ENCODE data around the gene RYK.
"Not testable (repeated sequence)": the region's sequence is repeated elsewhere in the genome, so short reads cannot be mapped to it uniquely, and the experiment has no call there.

RYK gene

DNA sequence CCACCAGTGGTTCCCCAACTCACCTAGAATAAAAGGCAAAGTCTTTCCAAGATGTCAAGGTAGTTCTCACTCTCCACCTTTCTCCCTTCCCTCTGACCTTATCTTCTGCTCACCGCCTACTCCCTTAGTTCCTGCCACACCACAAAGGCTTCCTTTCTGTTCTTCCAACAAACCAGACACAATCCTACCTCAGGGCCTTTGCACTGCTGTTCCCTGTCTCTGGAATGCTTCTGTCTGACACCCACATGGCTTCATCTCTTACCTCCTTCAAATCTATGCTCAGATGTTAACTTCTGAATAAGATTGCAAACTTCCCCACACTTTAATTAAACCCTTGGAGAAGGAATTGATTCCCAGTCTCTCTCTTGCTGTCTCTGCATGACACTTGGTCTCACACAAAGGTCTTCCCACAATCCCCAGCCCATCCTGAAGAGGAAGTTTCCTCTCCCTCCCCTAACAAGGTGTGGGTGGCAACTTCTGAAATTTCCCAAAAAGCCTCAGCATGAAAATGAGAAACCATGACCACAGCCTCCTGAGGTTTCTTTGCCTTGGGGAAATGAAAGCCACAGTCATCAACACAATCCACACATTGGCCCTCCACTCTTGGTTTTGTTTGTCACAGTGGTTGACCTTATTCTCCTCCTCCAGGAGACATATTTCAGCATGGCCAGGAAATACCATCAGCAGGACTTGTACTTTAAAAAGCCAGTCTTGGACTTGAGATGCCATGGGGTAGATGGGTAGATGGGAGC lies 3.0 kb upstream of the RYK start:
- DNase-seq: no peak

DNA sequence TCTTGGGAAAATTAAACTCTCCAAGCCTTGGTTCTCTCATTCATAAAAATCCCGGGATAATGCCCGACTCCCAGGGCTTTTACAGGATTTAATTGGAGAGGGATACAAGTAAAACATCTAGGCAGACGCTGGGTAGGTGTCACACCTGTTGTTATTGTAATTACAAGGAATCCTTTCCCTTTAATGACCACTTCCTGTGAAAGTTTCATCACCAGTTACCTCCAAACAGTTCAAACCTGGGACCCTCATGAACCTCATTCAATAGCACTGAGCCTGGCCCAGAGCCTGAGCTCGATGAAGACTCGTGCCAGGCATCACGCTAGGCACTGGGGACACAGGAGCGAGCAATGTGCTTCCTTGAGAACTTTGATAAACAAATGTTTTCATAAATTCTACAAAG lies 2.1 kb upstream of the RYK start:
- DNase-seq: peak; percentile 75

DNA sequence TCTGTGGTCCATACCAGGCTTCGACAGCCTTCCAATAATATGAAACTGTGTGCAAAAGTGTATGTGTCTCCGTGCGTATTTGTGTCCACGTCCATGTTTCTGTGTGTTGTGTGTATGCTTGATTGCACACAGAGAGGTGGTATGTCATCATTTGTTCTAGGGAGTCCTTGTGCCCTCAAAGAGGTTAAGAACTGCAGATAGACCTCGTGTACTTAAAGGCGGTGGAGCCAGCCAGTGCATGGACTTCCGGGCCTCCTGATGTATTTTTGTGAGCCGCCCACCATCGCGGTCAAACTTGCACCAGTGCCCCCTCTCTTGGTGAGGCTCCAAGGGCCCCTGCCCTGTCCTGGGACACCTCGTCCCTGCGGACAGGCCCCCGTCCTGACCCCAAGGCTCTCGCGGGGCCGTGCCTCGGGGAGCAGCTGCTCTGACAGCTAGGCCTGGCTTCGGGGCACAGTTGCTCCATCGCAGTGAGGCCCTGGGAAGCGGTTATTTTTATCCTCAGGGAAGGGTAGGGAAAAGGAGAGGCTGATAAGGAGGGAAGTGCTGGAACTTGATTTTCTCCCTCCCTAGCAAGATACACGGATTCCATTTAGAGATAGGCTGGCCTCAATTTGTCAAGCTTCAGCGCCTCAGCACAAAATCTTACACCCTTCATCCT lies 1.2 kb upstream of the RYK start:
- no peak for DNase-seq

DNA sequence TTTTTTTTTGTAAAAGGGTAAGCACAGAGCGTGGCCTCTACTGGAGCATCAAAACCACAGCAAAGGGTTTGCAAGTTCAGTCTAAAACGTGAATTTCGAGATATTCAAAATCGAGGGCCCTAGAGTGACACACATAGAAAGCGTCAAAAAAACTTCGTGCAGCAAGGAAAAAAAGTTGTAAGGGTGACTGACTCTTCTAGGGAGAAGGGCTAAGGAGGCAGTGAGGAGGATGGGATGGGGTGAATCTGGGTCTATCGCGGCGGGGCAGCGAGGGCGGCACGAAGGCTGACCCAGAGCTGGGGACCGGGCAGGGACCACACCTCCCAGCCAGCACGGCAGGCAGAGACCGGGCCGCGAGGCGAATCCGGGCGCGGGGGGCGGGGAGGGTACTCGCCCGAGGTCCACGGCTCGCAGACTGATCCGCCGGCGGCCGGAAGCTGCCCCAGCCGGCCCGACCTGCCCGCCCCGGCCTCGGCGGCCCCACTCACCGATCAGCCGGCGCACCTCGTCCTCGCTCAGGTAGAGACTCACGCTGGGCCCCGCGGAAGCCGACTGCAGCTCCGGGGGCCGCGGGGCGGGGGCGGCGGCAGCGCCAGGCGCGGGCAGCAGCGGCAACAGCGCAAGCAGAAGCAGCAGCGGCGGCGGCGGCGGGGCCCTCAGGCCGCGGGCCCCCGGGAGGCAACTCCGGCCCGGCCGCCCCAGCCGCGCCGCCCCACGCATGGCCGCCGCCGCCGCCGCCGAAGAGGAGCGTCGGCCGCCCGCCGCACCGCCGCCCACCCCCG lies 533 bp downstream of the RYK start:
- peak; percentile 71 for DNase-seq

DNA sequence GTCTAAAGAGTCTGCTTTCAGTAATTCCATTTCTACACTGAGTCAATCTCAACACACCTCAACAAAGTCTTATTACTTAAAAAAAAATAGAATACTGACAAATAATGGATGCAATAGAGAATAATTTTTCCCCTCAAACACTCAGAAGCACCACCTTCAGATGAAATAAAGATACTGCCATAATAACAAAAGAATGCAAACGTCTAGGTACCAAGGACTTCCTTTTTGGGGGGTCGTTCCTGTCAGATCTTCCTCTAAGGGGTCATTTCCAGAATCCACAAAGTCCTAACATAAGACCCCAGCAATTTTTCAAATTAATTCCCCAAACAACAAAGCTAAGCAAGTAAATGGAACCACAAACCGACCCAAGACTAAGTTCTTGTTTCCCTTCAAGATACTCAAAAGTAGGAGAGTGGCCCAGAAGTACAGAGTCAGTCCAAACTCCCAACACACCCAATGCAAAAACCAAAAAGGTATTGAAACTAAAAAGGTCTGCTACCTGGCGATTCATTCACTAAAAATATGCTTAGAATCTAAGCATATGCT lies 1.3 kb downstream of the RYK start:
- no peak for DNase-seq

DNA sequence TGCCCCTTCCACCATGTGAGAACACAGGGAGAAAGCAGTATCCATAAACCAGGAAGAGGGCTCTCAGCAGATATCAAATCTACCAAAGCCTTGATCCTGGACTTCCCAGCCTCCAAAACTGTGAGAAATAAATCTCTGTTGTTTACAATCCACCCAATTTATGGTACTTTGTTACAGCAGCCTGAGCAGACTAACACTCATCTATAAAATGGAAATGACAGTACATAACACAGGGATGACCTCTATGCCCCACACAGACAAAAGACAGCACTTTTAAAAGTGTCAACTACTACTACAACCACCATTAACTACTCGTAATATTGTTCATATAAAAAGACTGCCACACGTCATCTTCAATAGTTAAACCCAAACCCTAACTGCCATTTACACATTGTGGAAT lies 5.7 kb downstream of the RYK start:
- no peak for DNase-seq

DNA sequence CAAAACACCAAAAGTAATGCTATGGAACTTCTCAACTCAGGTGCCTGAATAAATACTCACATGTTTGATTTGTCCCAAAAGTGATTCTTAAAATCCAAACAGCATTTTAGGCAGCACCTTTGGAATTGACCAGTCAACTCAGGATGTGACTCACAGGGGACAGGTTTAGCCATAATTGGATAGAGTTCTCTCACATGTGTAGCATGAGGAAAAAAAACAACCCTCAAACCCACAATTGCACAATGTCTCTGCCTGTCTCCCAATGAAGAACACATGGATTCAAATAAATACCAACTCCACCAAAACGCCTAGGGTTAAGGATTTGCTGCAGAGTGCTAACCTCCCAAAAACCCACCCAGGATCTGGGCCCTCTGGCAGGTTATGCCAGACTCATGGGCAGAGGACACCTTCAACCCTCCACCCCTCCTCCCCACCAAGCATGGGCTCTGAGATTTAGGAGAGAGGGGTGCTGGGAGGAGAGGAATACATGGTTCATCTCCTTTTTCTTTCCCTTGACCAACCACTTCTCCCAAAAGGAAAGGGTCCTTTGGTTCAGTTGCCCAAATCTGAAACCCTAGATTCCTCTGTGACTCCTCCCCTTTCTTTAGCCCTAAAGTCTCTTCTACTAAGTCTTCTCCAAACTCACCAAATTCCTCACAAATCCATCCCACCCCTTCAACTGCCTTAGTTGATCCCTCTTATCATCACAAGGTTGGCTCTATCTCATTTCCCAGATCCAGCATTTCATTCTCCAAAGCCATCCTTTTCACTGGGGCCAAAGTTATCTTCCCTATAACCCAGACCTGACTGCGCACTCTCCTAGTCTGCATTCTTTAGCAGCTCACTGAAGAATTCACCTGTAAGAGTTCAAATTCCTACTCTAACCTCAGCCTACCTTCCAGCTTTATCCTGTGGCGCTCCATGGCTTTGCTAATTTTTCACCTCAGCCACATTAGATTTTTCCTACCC lies 7.7 kb downstream of the RYK start:
- peak; percentile 57 for DNase-seq

DNA sequence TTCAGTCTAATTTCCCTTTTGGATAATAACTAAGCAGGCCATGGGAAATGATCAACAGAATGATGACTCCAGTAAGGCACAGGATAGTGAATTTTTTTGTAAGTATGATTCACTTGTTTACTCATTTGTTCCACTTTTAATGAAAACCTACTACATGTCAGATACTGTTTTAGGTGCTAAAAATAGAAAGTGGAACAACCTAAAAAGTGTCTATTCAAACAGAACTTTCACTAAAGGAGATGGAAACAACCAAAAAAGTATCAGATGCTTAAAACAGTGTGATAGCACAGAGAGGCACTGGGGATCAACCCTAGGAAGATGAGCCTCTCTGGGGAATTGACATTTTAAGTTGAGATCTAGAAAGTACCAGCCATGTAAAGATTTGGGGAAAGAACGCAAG lies 11.1 kb downstream of the RYK start:
- DNase-seq: no peak

DNA sequence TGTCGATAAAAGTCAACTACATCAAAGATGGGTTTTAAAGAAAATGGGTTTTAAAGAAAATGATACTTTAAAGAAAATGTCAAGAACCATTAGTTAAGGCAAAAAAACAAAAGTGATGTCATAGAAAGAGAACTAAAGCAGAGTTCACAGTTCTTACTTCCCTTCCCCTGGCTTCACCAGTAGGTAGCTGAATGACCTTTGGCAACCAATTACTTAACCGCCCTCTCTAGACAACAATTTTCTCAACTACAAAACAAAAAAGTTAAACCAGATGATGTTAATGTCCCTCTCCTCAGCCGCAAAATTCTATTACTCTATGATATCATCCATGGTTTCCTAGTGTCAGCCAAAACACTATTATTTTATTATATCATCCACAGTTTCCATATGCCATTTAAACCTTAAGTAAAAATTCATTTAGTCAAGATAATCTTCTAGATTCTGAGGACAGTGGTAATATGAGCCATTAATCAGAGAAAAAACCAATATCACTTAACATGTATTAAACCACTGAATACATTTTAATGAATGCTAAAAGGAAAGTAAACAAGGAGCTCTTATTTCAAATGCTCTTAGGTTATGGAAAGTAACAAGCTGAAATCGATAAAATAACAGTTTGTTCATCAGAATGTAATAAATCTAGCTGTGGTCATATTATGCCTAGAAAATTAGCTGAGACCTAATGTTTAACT lies 13.1 kb downstream of the RYK start:
- no peak for DNase-seq

DNA sequence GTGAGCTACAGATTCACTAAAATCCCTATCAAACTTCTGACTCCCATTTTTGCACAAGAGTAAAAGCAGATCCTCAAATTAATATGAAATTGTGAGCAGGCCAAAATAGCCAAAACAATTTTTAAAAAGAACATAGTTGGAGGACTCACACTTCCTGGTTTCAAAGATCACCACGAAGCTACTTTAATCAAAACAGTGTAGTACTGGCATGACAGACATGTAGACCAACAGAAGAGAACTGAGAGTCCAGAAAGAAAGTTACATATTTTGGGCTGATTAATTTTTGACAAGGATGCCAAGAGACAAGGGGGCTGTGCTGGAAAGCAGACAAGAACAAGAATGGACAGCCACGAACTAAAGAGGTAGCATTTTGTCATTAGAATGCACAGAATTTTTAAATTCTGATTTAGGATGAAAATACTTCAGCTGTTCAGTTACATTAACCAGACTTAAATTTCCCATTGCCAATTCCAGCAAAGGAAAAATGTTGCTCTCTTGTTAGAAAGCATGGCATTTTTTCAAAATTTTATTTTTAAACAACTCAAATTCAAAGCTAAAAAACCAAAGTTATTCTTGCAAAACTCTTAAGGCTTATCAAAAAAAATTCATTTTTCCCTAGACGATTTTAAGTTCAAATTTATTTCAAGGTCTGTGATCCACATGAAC lies 14.0 kb downstream of the RYK start:
- no peak for DNase-seq

DNA sequence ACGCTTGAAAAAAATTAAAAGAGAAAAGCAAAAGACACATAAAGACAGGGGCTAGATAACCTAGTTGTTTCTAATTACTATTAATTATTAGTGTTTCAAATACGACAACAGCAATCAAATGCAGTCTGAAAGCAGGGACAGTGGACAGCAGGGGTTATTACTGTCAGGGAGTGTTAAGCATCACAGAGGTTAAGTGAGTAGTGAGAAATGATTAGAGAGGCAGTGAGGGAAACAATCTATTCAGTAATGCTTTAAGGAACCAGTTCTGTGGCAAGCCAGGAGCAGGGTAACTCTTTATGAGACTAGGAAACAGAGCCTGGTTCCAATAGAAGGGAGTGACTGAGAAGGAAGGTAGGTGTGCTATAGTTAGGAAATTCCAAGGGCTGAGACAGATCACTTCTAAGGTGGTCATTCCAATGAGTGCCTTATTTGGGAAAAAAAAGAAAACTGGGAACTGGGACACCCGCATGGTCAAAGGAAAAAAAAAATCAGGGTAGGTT lies 15.0 kb downstream of the RYK start:
- DNase-seq: no peak

DNA sequence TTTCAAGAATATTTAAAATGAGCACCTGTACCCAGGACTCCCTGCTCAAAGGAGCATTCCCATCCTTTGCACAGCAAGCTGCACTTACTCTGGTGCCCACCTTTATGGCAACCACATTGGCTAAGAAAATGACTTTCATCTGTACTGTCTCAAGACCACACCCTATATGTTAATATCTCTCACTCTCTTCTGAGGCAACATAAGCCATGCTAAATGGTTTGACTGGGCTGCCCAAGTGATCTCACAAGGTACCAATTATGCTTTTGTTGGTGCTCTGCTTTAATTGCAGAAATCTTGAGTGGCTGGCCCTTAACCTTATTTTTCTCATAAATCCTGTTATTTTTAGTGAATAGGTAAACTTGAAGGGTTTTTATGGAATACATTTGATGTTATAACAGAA lies 17.7 kb downstream of the RYK start:
- DNase-seq: peak; percentile 28

DNA sequence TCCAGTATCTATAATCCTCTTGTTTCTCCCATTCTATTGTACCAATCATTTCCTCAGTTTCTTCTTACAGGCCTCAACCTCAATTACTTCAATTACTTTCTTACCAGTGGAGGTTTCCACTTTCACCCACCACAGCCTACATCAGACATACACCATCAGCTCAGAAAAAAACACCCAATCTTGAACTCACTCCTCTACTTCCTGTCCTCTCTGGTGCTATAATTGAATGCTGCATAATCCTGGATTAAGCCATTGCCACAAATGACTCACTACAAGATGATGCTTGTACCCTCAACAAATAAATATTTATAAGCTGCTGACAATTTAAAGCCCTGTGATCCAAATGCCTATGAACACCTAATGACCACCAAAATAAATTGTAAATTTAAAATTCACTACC lies 18.5 kb downstream of the RYK start:
- DNase-seq: peak; percentile 84

DNA sequence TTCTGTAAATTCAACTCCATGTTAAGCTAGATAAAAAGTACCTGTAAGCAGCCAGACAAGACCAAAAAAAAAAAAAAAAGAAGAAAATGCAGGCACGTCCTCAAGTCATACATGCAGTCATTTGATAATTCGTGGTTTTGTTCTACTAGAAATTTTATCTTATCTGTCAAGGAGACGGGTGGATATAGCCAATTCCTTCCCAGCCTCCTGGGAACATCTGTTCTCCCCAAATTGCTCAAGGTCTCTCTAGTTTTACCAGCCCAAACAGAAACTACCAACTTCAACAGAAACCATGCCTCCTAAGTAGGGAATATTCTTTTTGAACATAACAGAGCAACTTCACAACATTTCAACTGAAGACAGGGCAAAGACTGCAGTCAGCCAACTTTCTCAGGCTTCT lies 19.5 kb downstream of the RYK start:
- no peak for DNase-seq

DNA sequence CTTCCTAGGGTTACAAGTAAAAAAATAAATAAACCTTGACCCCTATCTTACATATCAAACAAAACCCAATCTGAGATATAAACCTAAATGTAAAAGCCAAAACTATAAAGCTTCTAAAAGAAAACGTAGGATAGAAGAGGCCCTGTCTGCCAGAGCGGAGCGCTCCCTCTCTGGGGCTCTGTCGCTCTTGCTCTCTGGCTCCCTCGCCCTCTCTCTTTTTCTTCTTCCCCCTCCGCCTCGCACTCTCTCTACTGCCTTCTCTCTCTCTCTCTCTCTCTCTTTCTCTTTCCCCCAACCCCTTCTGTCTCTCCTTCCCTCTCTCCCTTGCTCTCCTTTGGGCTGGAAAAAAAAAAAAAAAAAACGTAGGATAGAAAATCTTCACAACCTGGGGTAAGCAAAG lies 21.6 kb downstream of the RYK start:
- no peak for DNase-seq

DNA sequence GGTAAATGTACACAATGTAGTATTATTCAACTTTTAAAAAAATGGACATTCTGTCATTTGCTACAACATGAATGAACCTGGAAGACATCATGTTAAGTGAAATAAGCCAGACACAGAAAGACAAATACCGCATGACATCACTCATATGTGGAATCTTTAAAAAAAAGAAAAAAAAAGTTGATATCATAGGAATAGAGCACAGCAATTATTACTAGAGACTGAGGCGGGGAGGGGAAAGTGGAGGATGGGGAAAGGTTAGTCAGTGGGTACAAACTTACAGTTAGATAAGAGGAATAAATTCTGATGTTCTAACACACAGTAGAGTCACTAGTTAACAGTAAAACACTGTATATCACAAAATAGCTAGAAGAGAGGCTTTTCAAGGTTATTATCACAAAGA lies 22.2 kb downstream of the RYK start:
- no peak for DNase-seq

DNA sequence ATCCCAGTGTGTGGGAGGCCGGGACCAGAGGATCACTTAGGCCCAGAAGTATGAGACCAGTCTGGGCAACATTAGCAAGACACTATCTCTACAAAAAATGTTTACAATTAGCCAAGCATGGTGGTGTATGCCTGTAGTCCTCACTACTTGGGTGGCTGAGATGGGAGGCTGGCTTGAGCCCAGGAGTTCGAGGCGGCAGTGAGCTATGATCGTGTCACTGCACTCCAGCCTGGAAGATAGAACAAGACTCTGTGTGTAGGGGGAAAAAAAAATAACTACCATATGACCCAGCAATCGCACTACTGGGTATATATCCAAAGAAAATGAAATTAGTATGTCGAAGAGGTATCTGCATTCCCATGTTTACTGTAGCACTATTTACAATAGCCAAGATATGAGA lies 22.6 kb downstream of the RYK start:
- DNase-seq: no peak

DNA sequence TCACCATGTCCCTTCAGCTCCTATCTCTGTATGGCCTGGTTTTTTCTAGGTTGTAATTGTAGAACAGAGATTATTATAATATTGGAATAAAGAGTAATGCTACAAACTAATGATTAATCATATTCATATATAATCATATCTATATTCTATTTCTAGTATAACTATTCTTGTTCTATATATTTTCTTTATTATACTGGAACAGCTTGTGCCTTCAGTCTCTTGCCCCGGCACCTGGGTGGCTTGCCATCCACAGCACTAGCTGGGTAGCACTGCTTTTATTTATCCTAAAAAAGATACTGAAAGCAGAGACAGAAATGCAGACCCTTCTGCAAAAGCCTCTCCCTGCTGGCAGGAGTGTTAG lies 25.9 kb downstream of the RYK start:
- DNase-seq: not testable (repeated sequence)

DNA sequence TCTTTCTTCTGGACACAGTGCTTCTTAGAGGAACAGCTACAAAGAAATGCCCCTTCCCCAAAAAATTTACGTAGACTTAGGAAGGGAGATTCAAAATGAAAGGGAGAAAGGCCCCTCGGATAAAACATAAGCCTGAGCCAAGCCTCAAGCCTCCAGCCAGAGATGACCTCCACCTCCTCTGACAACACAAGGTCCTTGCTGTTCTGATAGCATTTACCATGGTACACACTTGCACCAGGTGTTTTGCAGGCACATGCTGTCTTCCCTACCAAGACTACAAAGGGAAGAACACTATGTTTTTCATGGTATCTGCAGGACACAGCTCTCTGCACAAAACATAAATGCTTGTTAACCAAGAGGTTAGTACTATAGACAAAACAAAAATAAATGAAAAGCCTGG lies 27.8 kb downstream of the RYK start:
- no peak for DNase-seq

DNA sequence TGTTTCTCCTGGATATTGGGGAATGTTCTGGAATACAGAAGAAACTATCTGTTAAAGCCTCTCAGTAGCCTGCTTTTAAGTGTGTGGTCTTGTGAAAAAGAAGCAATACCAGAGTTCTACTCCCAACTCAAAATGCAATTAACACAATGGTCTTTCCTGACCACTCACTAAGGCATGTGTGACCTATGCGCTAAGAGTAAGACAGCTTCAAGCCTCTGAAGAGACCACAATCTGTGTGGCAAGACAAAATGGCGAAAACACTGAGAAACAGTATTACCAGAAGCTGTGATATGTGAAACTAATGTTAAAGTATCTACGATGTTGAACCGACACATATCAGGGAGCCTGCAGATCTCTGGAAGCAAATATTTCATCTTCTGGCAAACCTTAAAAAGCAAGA lies 33.8 kb downstream of the RYK start:
- DNase-seq: no peak

DNA sequence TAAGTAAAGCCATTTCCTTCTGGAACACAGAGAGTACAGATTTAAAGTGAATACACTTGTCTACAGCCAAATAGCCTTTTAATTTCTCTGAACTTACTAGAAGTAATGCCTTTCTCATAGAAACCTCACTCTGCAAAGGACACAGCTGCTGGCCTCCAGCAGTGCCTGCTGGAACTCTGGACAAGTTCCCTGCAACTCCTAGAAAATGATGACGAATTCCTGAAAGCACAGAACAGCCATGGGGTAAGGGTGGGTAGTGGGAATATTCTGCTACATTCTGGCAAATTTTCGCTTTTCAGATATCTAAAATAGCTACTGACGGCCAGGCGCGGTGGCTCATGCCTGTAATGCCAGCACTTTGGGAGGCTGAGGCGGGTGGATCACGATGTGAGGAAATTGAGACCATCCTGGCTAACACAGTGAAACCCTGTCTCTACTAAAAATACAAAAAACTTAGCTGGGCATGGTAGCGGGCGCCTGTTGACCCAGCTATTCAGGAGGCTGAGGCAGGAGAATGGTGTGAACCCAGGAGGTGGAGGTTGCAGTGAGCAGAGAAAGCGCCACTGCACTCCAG lies 34.4 kb downstream of the RYK start:
- no peak for DNase-seq

All from NCI-H82 (cell line).